ENCODE measurements around the gene CDH15. TPM values are rescaled to one million over a fixed set of nuclear protein-coding genes. Genes with fewer than 3 reads are reported as not detected.

Gene CDH15
- total RNA-seq, 1 experiment from 2014 or later, result 0.46 TPM

DNA sequence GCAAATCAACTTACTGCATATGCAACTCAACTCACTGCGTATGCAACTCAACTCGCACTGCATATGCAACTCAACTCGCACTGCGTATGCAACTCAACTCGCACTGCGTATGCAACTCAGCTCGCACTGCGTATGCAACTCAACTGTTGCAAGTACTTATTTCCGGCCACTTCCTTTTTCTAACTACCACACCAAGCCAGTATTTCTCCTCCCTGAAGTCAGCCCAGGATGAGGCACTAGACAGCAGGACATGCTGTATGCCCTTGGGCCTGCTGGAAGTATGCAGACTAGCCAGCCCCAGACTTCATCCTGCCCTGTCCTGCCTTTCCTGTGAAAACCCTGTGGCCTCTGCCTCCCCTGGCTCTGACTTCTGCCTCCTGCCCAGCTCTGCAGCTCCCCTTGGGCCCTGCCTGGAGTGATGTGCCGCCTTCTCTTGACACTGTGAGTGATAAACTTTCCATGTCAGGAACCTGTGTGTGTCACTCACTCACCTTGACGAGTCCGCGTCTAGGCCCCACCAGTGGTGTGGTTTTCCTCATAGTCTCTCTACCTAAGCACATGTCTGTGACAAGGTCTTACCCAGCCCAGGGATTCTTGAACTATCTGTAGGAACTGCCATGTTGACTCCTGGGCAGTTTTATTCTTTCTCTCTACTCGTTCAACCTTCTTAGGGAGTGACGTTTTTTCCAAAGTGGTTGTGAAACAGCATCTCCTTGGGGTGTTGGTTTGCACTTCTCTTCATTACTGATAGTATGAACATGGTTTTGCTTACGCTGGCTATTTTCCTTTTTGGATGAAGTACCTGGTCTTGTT lies 62.3 kb downstream of the CDH15 start:
- TF ChIP-seq ZBTB21 (CRISPR knock-in tag; IDR thresholded peaks at IDR 0.05; ENCODE audit: borderline replicate concordance) (no peak), TCF7 (CRISPR knock-in tag; IDR thresholded peaks at IDR 0.05; ENCODE audit: low read depth) (no peak), ZNF263 (CRISPR knock-in tag; IDR thresholded peaks at IDR 0.05; ENCODE audit: low read depth) (no peak), JUN (CRISPR knock-in tag; IDR thresholded peaks at IDR 0.05) (no peak), FOXJ3 (CRISPR knock-in tag; IDR thresholded peaks at IDR 0.05; ENCODE audit: borderline replicate concordance) (no peak), NR1H2 (CRISPR knock-in tag; IDR thresholded peaks at IDR 0.05) (no peak), ZNF416 (CRISPR knock-in tag; IDR thresholded peaks at IDR 0.05) (no peak), NFYB (CRISPR knock-in tag; conservative IDR thresholded peaks at IDR 0.05; ENCODE audit: low read depth) (no peak), NFE2L1 (CRISPR knock-in tag; IDR thresholded peaks at IDR 0.05) (no peak)
- TF ChIP-seq, protein P1, sequence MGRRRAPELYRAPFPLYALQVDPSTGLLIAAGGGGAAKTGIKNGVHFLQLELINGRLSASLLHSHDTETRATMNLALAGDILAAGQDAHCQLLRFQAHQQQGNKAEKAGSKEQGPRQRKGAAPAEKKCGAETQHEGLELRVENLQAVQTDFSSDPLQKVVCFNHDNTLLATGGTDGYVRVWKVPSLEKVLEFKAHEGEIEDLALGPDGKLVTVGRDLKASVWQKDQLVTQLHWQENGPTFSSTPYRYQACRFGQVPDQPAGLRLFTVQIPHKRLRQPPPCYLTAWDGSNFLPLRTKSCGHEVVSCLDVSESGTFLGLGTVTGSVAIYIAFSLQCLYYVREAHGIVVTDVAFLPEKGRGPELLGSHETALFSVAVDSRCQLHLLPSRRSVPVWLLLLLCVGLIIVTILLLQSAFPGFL (CRISPR knock-in tag; IDR thresholded peaks at IDR 0.05; ENCODE audit: borderline replicate concordance), result no peak
- TF ChIP-seq, protein P2, sequence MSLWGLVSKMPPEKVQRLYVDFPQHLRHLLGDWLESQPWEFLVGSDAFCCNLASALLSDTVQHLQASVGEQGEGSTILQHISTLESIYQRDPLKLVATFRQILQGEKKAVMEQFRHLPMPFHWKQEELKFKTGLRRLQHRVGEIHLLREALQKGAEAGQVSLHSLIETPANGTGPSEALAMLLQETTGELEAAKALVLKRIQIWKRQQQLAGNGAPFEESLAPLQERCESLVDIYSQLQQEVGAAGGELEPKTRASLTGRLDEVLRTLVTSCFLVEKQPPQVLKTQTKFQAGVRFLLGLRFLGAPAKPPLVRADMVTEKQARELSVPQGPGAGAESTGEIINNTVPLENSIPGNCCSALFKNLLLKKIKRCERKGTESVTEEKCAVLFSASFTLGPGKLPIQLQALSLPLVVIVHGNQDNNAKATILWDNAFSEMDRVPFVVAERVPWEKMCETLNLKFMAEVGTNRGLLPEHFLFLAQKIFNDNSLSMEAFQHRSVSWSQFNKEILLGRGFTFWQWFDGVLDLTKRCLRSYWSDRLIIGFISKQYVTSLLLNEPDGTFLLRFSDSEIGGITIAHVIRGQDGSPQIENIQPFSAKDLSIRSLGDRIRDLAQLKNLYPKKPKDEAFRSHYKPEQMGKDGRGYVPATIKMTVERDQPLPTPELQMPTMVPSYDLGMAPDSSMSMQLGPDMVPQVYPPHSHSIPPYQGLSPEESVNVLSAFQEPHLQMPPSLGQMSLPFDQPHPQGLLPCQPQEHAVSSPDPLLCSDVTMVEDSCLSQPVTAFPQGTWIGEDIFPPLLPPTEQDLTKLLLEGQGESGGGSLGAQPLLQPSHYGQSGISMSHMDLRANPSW (CRISPR knock-in tag; conservative IDR thresholded peaks at IDR 0.05; ENCODE audit: low read depth), result no peak
- TF ChIP-seq, protein P3, sequence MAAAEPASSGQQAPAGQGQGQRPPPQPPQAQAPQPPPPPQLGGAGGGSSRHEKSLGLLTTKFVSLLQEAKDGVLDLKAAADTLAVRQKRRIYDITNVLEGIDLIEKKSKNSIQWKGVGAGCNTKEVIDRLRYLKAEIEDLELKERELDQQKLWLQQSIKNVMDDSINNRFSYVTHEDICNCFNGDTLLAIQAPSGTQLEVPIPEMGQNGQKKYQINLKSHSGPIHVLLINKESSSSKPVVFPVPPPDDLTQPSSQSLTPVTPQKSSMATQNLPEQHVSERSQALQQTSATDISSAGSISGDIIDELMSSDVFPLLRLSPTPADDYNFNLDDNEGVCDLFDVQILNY (CRISPR knock-in tag; IDR thresholded peaks at IDR 0.05), result no peak
- TF ChIP-seq, protein P4, sequence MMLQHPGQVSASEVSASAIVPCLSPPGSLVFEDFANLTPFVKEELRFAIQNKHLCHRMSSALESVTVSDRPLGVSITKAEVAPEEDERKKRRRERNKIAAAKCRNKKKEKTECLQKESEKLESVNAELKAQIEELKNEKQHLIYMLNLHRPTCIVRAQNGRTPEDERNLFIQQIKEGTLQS (CRISPR knock-in tag; conservative IDR thresholded peaks at IDR 0.05), result no peak
- TF ChIP-seq, protein P5, sequence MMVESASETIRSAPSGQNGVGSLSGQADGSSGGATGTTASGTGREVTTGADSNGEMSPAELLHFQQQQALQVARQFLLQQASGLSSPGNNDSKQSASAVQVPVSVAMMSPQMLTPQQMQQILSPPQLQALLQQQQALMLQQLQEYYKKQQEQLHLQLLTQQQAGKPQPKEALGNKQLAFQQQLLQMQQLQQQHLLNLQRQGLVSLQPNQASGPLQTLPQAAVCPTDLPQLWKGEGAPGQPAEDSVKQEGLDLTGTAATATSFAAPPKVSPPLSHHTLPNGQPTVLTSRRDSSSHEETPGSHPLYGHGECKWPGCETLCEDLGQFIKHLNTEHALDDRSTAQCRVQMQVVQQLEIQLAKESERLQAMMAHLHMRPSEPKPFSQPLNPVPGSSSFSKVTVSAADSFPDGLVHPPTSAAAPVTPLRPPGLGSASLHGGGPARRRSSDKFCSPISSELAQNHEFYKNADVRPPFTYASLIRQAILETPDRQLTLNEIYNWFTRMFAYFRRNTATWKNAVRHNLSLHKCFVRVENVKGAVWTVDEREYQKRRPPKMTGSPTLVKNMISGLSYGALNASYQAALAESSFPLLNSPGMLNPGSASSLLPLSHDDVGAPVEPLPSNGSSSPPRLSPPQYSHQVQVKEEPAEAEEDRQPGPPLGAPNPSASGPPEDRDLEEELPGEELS (CRISPR knock-in tag; IDR thresholded peaks at IDR 0.05), result no peak
- TF ChIP-seq, protein P6, sequence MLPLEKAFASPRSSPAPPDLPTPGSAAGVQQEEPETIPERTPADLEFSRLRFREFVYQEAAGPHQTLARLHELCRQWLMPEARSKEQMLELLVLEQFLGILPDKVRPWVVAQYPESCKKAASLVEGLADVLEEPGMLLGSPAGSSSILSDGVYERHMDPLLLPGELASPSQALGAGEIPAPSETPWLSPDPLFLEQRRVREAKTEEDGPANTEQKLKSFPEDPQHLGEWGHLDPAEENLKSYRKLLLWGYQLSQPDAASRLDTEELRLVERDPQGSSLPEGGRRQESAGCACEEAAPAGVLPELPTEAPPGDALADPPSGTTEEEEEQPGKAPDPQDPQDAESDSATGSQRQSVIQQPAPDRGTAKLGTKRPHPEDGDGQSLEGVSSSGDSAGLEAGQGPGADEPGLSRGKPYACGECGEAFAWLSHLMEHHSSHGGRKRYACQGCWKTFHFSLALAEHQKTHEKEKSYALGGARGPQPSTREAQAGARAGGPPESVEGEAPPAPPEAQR (CRISPR knock-in tag; IDR thresholded peaks at IDR 0.05), result no peak
- ATAC-seq, result no peak
- H3K27me3 Mint-ChIP-seq (ENCODE audit: low read depth), result no peaks in the 10 kb centered on the region
- CTCF ChIA-PET, result interaction anchor here (0.6 kb wide), 1 partner anchor 66 kb away, joined by 3 read pairs; no protein-coding TSS in a partner anchor
- H3K4me3 Mint-ChIP-seq, result no peak overlapping the region
- H3K4me1 Mint-ChIP-seq, result no peaks in the 10 kb centered on the region
- H3K36me3 Mint-ChIP-seq, result peaks cover 53% of the 10 kb centered on the region
- peaks cover 38% of the 10 kb centered on the region for H3K9me3 Mint-ChIP-seq
- H3K27ac Mint-ChIP-seq, result no peak overlapping the region
- no peak for DNase-seq (ENCODE audit: low spot score)
- POLR2A ChIA-PET, result no interaction called here

DNA sequence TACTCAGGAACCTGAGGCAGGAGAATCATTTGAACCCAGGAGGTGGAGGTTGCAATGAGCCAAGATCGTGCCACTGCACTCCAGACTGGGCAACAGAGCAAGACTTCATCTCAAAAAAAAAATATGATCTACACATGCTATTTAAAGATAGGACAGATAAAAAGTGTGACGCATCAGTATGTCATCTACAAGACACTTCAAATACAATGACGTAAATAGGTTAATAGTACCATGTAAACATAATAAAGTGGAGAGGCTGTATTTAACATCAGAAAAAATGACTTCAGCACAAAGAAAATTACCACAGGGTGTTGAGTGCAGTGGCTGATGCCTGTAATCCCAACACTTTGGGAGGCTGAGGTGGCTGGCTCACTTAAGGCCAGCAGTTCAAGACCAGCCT lies 66.2 kb downstream of the CDH15 start:
- Mint-ChIP-seq H3K27ac (no peak overlapping the region), H3K36me3 (peaks cover 30% of the 10 kb centered on the region), H3K4me3 (no peak overlapping the region), H3K4me1 (peaks cover 2% of the 10 kb centered on the region; the same call in 1 of the 2 replicates), H3K27me3 (ENCODE audit: low read depth) (no peaks in the 10 kb centered on the region), H3K9me3 (peaks cover 25% of the 10 kb centered on the region)
- DNase-seq (ENCODE audit: low spot score), result no peak
- ChIA-PET CTCF (no interaction called here), POLR2A (no interaction called here)
- ATAC-seq, result no peak
- TF ChIP-seq, protein P4 (CRISPR knock-in tag; conservative IDR thresholded peaks at IDR 0.05), result no peak
- TF ChIP-seq ESRRA (CRISPR knock-in tag; IDR thresholded peaks at IDR 0.05; ENCODE audit: borderline replicate concordance) (no peak), FOXJ3 (CRISPR knock-in tag; IDR thresholded peaks at IDR 0.05; ENCODE audit: borderline replicate concordance) (no peak), CREB1 (CRISPR knock-in tag; IDR thresholded peaks at IDR 0.05) (no peak), NFATC4 (CRISPR knock-in tag; IDR thresholded peaks at IDR 0.05) (no peak), ZNF317 (CRISPR knock-in tag; IDR thresholded peaks at IDR 0.05; ENCODE audit: borderline replicate concordance, low read depth) (no peak)
- TF ChIP-seq, protein P7, sequence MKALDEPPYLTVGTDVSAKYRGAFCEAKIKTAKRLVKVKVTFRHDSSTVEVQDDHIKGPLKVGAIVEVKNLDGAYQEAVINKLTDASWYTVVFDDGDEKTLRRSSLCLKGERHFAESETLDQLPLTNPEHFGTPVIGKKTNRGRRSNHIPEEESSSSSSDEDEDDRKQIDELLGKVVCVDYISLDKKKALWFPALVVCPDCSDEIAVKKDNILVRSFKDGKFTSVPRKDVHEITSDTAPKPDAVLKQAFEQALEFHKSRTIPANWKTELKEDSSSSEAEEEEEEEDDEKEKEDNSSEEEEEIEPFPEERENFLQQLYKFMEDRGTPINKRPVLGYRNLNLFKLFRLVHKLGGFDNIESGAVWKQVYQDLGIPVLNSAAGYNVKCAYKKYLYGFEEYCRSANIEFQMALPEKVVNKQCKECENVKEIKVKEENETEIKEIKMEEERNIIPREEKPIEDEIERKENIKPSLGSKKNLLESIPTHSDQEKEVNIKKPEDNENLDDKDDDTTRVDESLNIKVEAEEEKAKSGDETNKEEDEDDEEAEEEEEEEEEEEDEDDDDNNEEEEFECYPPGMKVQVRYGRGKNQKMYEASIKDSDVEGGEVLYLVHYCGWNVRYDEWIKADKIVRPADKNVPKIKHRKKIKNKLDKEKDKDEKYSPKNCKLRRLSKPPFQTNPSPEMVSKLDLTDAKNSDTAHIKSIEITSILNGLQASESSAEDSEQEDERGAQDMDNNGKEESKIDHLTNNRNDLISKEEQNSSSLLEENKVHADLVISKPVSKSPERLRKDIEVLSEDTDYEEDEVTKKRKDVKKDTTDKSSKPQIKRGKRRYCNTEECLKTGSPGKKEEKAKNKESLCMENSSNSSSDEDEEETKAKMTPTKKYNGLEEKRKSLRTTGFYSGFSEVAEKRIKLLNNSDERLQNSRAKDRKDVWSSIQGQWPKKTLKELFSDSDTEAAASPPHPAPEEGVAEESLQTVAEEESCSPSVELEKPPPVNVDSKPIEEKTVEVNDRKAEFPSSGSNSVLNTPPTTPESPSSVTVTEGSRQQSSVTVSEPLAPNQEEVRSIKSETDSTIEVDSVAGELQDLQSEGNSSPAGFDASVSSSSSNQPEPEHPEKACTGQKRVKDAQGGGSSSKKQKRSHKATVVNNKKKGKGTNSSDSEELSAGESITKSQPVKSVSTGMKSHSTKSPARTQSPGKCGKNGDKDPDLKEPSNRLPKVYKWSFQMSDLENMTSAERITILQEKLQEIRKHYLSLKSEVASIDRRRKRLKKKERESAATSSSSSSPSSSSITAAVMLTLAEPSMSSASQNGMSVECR (CRISPR knock-in tag; IDR thresholded peaks at IDR 0.05; ENCODE audit: borderline replicate concordance), result no peak

All from WTC11 (cell line).